HepG2 (cell line): ENCODE data around the gene IAH1. TPM values are rescaled to one million over a fixed set of nuclear protein-coding genes. Genes with fewer than 3 reads are reported as not detected.

Experiments
- ATAC-seq: fragments of 200-7000 bp; cut with Tn5 transposase; 3 replicates; pipeline ENCODE4 v1.9.1; 2020; ENCODE audit warnings: mild to moderate bottlenecking, moderate library complexity
- BruUV-seq: library from RNA; stranded (reverse); fragments of 400-500 nt; replicated peaks from 2 replicates; lab custom pipeline; 2021; lab: Mats Ljungman, UMichigan
- CTCF ChIA-PET: fragments of 300-600 bp; formaldehyde crosslinking; extraction: SDS; loops from one replicate; lab custom pipeline; 2021; ENCODE audit warnings: low total read pairs, inconsistent platforms, low intra/inter-chr PET ratio; lab: Yijun Ruan, JAX
- POLR2A ChIA-PET: fragments of 350-600 bp; sonication (Branson Sonifier 250); formaldehyde crosslinking; loops from one replicate; lab custom pipeline; 2020; ENCODE audit warnings: antibody characterized with exemption, inconsistent platforms; lab: Yijun Ruan, JAX
- DNase-seq: peaks from one replicate; pipeline ENCODE4 v3.0.0-alpha.2; 2015; ENCODE audit warnings: low spot score
- FAIRE-seq: peaks from 3 replicates; lab custom pipeline; 2011; peaks lifted over from hg19 to GRCh38; lab: Jason Lieb, UNC
- H2AFZ ChIP-seq: one replicate; pipeline ENCODE4 v1.6.1; 2011; ENCODE audit warnings: low read length, inconsistent platforms
- H3K27ac ChIP-seq: fragments of 300-600 bp; 3 replicates; pipeline ENCODE4 v1.8.0; 2011; ENCODE audit warnings: mixed run types, mild to moderate bottlenecking, mixed read lengths, low read length, inconsistent platforms; ENCODE audit not compliant: insufficient read depth; ENCODE audit errors: extremely low read length
- H3K27me3 ChIP-seq, 2 experiments: fragments of 200-600 bp in 1 of 2; 2 replicates in 1 of 2; 3 replicates in 1 of 2; pipeline versions ENCODE4 v1.6.0 to v1.8.0; 2011; ENCODE audit warnings: low read length in 2 of 2, mild to moderate bottlenecking in 2 of 2, moderate library complexity in 2 of 2, inconsistent platforms in 1 of 2; ENCODE audit not compliant: insufficient read depth in 2 of 2, control insufficient read depth in 1 of 2
- H3K36me3 ChIP-seq, 2 experiments: fragments of 200-600 bp in 1 of 2; replicated peaks in 1 of 2; 2 replicates in 1 of 2; 3 replicates in 1 of 2; pipeline versions ENCODE4 v1.5.1 to v1.8.0; 2011; ENCODE audit warnings: low read length in 2 of 2, inconsistent platforms in 1 of 2; ENCODE audit not compliant: insufficient read depth in 2 of 2, control insufficient read depth in 1 of 2
- H3K4me1 ChIP-seq: 2 replicates; pipeline ENCODE4 v1.5.1; 2012; ENCODE audit warnings: low read length, inconsistent platforms; ENCODE audit not compliant: insufficient read depth
- H3K4me2 ChIP-seq: 2 replicates; pipeline ENCODE4 v1.6.0; 2011; ENCODE audit warnings: low read depth, low read length, inconsistent platforms
- H3K4me3 ChIP-seq, 3 experiments: fragments of 200-600 bp in 1 of 3; sonication (generic), shearing (Covaris generic) in 1 of 3; replicated peaks in 1 of 3; 2 replicates each; pipeline ENCODE4 v1.5.1; 2011 to 2016; ENCODE audit warnings: low read length in 3 of 3, inconsistent platforms in 2 of 3, low read depth in 2 of 3, mild to moderate bottlenecking in 2 of 3, control low read depth in 1 of 3, mixed read lengths in 1 of 3; ENCODE audit not compliant: insufficient read depth in 1 of 3
- H3K79me2 ChIP-seq: one replicate; pipeline ENCODE4 v1.6.1; 2011; ENCODE audit warnings: low read length, inconsistent platforms; ENCODE audit not compliant: insufficient read depth
- H3K9ac ChIP-seq: 2 replicates; pipeline ENCODE4 v1.6.0; 2011; ENCODE audit warnings: mild to moderate bottlenecking, low read depth, low read length, inconsistent platforms; ENCODE audit not compliant: insufficient read depth
- H3K9me3 ChIP-seq: 2 replicates; pipeline ENCODE4 v1.5.1; 2012; ENCODE audit warnings: mild to moderate bottlenecking, low read length
- H4K20me1 ChIP-seq: 2 replicates; pipeline ENCODE4 v1.6.0; 2011; ENCODE audit warnings: inconsistent platforms, mild to moderate bottlenecking, low read length, moderate library complexity; ENCODE audit not compliant: insufficient read depth
- ATF4 ChIP-seq, 2 experiments: fragments of 450-650 bp in 1 of 2; sonication (generic) in 1 of 2; formaldehyde crosslinking; IDR thresholded peaks; 2 replicates each; pipeline versions ENCODE4 v1.5.0 to v1.8.0; 2020 to 2022; ENCODE audit warnings: mild to moderate bottlenecking in 1 of 2, missing genetic modification reagents in 1 of 2
- CBX1 ChIP-seq: IDR thresholded peaks from one replicate; pipeline ENCODE4 v1.6.1; 2016; ENCODE audit warnings: antibody characterized with exemption, low read depth
- JARID2 ChIP-seq: sonication (generic); formaldehyde crosslinking; IDR thresholded peaks from 2 replicates; pipeline ENCODE4 v1.8.1; 2023; ENCODE audit warnings: missing genetic modification reagents, inconsistent platforms; ENCODE audit not compliant: insufficient replicate concordance
- KAT2B ChIP-seq: fragments of 150-350 bp; IDR thresholded peaks from 2 replicates; pipeline ENCODE4 v1.6.1; 2014; ENCODE audit warnings: low read depth, low read length, borderline replicate concordance
- KDM6A ChIP-seq: IDR thresholded peaks from 2 replicates; pipeline ENCODE4 v1.6.1; 2016; ENCODE audit warnings: low read depth
- MAZ ChIP-seq, 2 experiments: sonication (generic) in 1 of 2; formaldehyde crosslinking in 1 of 2; IDR thresholded peaks; 2 replicates each; pipeline versions ENCODE4 v1.5.0 to v1.6.1; 2012 to 2020; ENCODE audit warnings: low read depth in 2 of 2, mild to moderate bottlenecking in 2 of 2, borderline replicate concordance in 1 of 2, improper control_type of control experiment in 1 of 2, low read length in 1 of 2, missing genetic modification reagents in 1 of 2, moderate library complexity in 1 of 2
- MEIS2 ChIP-seq: sonication (generic); formaldehyde crosslinking; IDR thresholded peaks from 2 replicates; pipeline ENCODE4 v1.9.0; 2021; ENCODE audit warnings: mild to moderate bottlenecking, missing genetic modification reagents
- RAD21 ChIP-seq: fragments of 450-650 bp; formaldehyde crosslinking; IDR thresholded peaks from 2 replicates; pipeline ENCODE4 v1.5.0; 2020; ENCODE audit warnings: mild to moderate bottlenecking
- YY1 ChIP-seq: IDR thresholded peaks from 2 replicates; pipeline ENCODE4 v1.6.1; 2011; ENCODE audit warnings: low read length, low read depth, moderate library complexity, mild to moderate bottlenecking; ENCODE audit not compliant: insufficient read depth, insufficient replicate concordance
- ZFP91 ChIP-seq: sonication (generic); formaldehyde crosslinking; IDR thresholded peaks from 2 replicates; pipeline ENCODE4 v1.9.0; 2022; ENCODE audit warnings: missing genetic modification reagents, mild to moderate bottlenecking, borderline replicate concordance
- ZIK1 ChIP-seq: sonication (generic); formaldehyde crosslinking; IDR thresholded peaks from 2 replicates; pipeline ENCODE4 v1.5.0; 2020; ENCODE audit warnings: mild to moderate bottlenecking, low read depth, missing genetic modification reagents, borderline replicate concordance
- ZNF275 ChIP-seq: sonication (generic); formaldehyde crosslinking; IDR thresholded peaks from 2 replicates; pipeline ENCODE4 v1.8.0; 2022; ENCODE audit warnings: missing genetic modification reagents, mild to moderate bottlenecking, inconsistent platforms, borderline replicate concordance
- ZNF569 ChIP-seq: sonication (generic); formaldehyde crosslinking; IDR thresholded peaks from 2 replicates; pipeline ENCODE4 v1.5.0; 2020; ENCODE audit warnings: mild to moderate bottlenecking, missing genetic modification reagents, moderate library complexity, borderline replicate concordance
- ZNF709 ChIP-seq: sonication (generic); formaldehyde crosslinking; IDR thresholded peaks from 2 replicates; pipeline ENCODE4 v1.5.0; 2020; ENCODE audit warnings: mild to moderate bottlenecking, missing genetic modification reagents
- ZNF772 ChIP-seq: sonication (generic); formaldehyde crosslinking; IDR thresholded peaks from 2 replicates; pipeline ENCODE4 v1.5.0; 2020; ENCODE audit warnings: mild to moderate bottlenecking, missing genetic modification reagents
- ZNF816 ChIP-seq: sonication (generic); formaldehyde crosslinking; IDR thresholded peaks from 2 replicates; pipeline ENCODE4 v1.8.0; 2022; ENCODE audit warnings: missing genetic modification reagents, mild to moderate bottlenecking, borderline replicate concordance
- WGBS: methylation state at CpG from one replicate; pipeline ENCODE4 v1.1.6; 2017; ENCODE audit warnings: low lambda C conversion rate; 5-methylcytosine and 5-hydroxymethylcytosine counted together
- in situ Hi-C: cut with HindIII; loops from 2 replicates; pipeline ENCODE4 v1.10.0; 2017; ENCODE audit warnings: low pct_unique_long_range_greater_than_20kb; ENCODE audit not compliant: extremely low pct_ligation_motif_present
- intact Hi-C: fragments of 100-400 bp; cut with micrococcal nuclease; formaldehyde crosslinking; loops from one replicate; pipeline ENCODE4 v1.10.0; 2022; ENCODE audit not compliant: unreplicated experiment
- polyA plus RNA-seq, 8 experiments: library from polyadenylated mRNA; depleted of rRNA in 3 of 8; stranded (reverse) in 7 of 8; unstranded in 1 of 8; fragments of >200 nt; fragmentation: Illumina TruSeq in 4 of 8; extraction: Trizol in 4 of 8; gene quantifications; 2 replicates each; pipeline versions ENCODE4 v1.2.1 to v1.2.3, GENCODE V29; 2011 to 2016; ENCODE audit warnings: low read depth in 4 of 8, missing spikeins in 1 of 8, mixed read lengths in 1 of 8; ENCODE audit not compliant: insufficient read depth in 1 of 8
- total RNA-seq, 5 experiments: library from RNA; depleted of rRNA; stranded (reverse); fragments of >200 nt; fragmentation: Illumina TruSeq; extraction: Trizol; gene quantifications; 2 replicates each; pipeline ENCODE4 v1.2.3, GENCODE V29; 2016; ENCODE audit warnings: low read depth in 1 of 5
- TF ChIP-seq, protein P1 (sequence below): sonication (generic); formaldehyde crosslinking; IDR thresholded peaks from 2 replicates; pipeline ENCODE4 v1.9.0; 2021; ENCODE audit warnings: missing genetic modification reagents, mild to moderate bottlenecking, borderline replicate concordance

IAH1 gene
- total and polyA plus RNA-seq, 2 of the 13 experiments (the other 11 are each of a cell fraction or from before 2014, with no cell fraction given) = 43.6 to 44.4 TPM

GRCh38 chr2:9472511-9472910, 1.8 kb upstream of the IAH1 start:
- H2AFZ ChIP-seq = no peak overlapping the region
- no TSS peak for BruUV-seq
- no peak overlapping the region for H3K27ac ChIP-seq
- intact Hi-C loops = no loop called here
- DNase-seq (no peak), FAIRE-seq (no peak), ATAC-seq (no peak)
- no peak overlapping the region for H3K4me2 ChIP-seq
- no peaks in the 10 kb centered on the region for H3K27me3 ChIP-seq
- POLR2A ChIA-PET = interaction anchor here (1.4 kb wide), 1 partner anchor 158 kb away, joined by 4 read pairs; the partner anchor contains the start of gene YWHAQ
- 96% methylated on average over 9 of the region's 9 CpGs for WGBS
- in situ Hi-C loops = no loop called here
- CTCF ChIA-PET = no interaction called here
- H4K20me1 ChIP-seq = no peaks in the 10 kb centered on the region
- peaks cover 16% of the 10 kb centered on the region for H3K4me1 ChIP-seq
- H3K4me3 ChIP-seq = no peak overlapping the region
- no peaks in the 10 kb centered on the region for H3K9me3 ChIP-seq
- no peak overlapping the region for H3K9ac ChIP-seq
- H3K36me3 ChIP-seq = peaks cover 12 to 45% of the 10 kb centered on the region in 2 experiments; a peak in 4 of 5 replicates
- no peaks in the 10 kb centered on the region for H3K79me2 ChIP-seq
- TF ChIP-seq CBX1 (no peak), ZIK1 (CRISPR knock-in tag) (no peak), ZNF772 (CRISPR knock-in tag) (no peak), ZNF816 (CRISPR knock-in tag) (no peak), MAZ (IDR thresholded peaks at IDR 0.05; ENCODE audit: borderline replicate concordance, low read depth, low read length) (no peak), MAZ (CRISPR knock-in tag; IDR thresholded peaks at IDR 0.05; ENCODE audit: low read depth) (no peak), YY1 (no peak), KAT2B (no peak), MEIS2 (CRISPR knock-in tag) (no peak), ZNF709 (CRISPR knock-in tag) (no peak), JARID2 (CRISPR knock-in tag) (no peak), ZNF569 (CRISPR knock-in tag) (no peak), ATF4 (CRISPR knock-in tag; IDR thresholded peaks at IDR 0.05) (no peak), ZFP91 (CRISPR knock-in tag) (no peak), RAD21 (CRISPR knock-in tag) (no peak), KDM6A (CRISPR knock-in tag) (no peak), ZNF275 (no peak)
- TF ChIP-seq, protein P1, sequence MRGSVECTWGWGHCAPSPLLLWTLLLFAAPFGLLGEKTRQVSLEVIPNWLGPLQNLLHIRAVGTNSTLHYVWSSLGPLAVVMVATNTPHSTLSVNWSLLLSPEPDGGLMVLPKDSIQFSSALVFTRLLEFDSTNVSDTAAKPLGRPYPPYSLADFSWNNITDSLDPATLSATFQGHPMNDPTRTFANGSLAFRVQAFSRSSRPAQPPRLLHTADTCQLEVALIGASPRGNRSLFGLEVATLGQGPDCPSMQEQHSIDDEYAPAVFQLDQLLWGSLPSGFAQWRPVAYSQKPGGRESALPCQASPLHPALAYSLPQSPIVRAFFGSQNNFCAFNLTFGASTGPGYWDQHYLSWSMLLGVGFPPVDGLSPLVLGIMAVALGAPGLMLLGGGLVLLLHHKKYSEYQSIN (CRISPR knock-in tag) = no peak
